RWPE2 (cell line): Measurements from ENCODE around the gene JPT1.

Experiments
- ATAC-seq: fragments of 200-7000 bp; cut with Tn5 transposase; 3 replicates; pipeline ENCODE4 v1.9.1; 2021; ENCODE audit warnings: low read depth
- DNase-seq: peaks from one replicate; pipeline ENCODE4 v3.0.0-alpha.2; 2020; ENCODE audit warnings: low spot score
- H3K27ac ChIP-seq: fragments of 450-650 bp; 2 replicates; pipeline ENCODE4 v1.5.1; 2017; ENCODE audit warnings: mild to moderate bottlenecking; ENCODE audit not compliant: poor library complexity, severe bottlenecking
- H3K27me3 ChIP-seq: fragments of 250-450 bp; sonication (Bioruptor Pico); 2 replicates; pipeline ENCODE4 v1.5.1; 2021; ENCODE audit warnings: mild to moderate bottlenecking, moderate library complexity; ENCODE audit not compliant: insufficient read depth, poor library complexity, severe bottlenecking
- H3K36me3 ChIP-seq: fragments of 250-450 bp; sonication (Bioruptor Pico); 2 replicates; pipeline ENCODE4 v1.5.1; 2020; ENCODE audit warnings: low read depth, mild to moderate bottlenecking, moderate library complexity
- H3K4me1 ChIP-seq: fragments of 250-450 bp; sonication (Bioruptor Pico); 2 replicates; pipeline ENCODE4 v1.5.1; 2021; ENCODE audit warnings: mild to moderate bottlenecking, moderate library complexity; ENCODE audit not compliant: insufficient read depth, poor library complexity, severe bottlenecking
- H3K4me3 ChIP-seq: fragments of 250-450 bp; sonication (Bioruptor Pico); 2 replicates; pipeline ENCODE4 v1.5.1; 2021; ENCODE audit warnings: mild to moderate bottlenecking, moderate library complexity; ENCODE audit not compliant: severe bottlenecking
- H3K9me3 ChIP-seq: fragments of 250-450 bp; sonication (Bioruptor Pico); 2 replicates; pipeline ENCODE4 v1.5.1; 2021; ENCODE audit warnings: mild to moderate bottlenecking, moderate library complexity; ENCODE audit not compliant: severe bottlenecking
- CTCF ChIP-seq: fragments of 450-650 bp; IDR thresholded peaks from one replicate; pipeline ENCODE4 v1.5.1; 2017; ENCODE audit warnings: mild to moderate bottlenecking, moderate library complexity; ENCODE audit not compliant: poor library complexity, severe bottlenecking

JPT1 gene

GRCh38 chr17:75086496-75087181, 67.7 kb downstream of the JPT1 start:
- no peak for DNase-seq
- Histone ChIP-seq H3K36me3 (no peaks in the 10 kb centered on the region), H3K4me3 (peak overlapping the region; percentile 44), H3K27me3 (no peaks in the 10 kb centered on the region), H3K4me1 (peaks cover 38% of the 10 kb centered on the region), H3K9me3 (no peaks in the 10 kb centered on the region), H3K27ac (peak overlapping the region; percentile 86)
- no peak for TF ChIP-seq CTCF
- no peak for ATAC-seq
